HepG2 (cell line): ENCODE results near the gene CAPZA1. TPM values are rescaled to one million over a fixed set of nuclear protein-coding genes. Genes with fewer than 3 reads are reported as not detected.

Source experiments
- ATAC-seq: fragments of 200-7000 bp; cut with Tn5 transposase; 3 replicates; pipeline ENCODE4 v1.9.1; 2020; ENCODE audit warnings: mild to moderate bottlenecking, moderate library complexity
- BruUV-seq: library from RNA; stranded (reverse); fragments of 400-500 nt; replicated peaks from 2 replicates; lab custom pipeline; 2021; lab: Mats Ljungman, UMichigan
- CTCF ChIA-PET: fragments of 300-600 bp; formaldehyde crosslinking; extraction: SDS; loops from one replicate; lab custom pipeline; 2021; ENCODE audit warnings: low total read pairs, inconsistent platforms, low intra/inter-chr PET ratio; lab: Yijun Ruan, JAX
- POLR2A ChIA-PET: fragments of 350-600 bp; sonication (Branson Sonifier 250); formaldehyde crosslinking; loops from one replicate; lab custom pipeline; 2020; ENCODE audit warnings: antibody characterized with exemption, inconsistent platforms; lab: Yijun Ruan, JAX
- DNase-seq: peaks from one replicate; pipeline ENCODE4 v3.0.0-alpha.2; 2015; ENCODE audit warnings: low spot score
- FAIRE-seq: peaks from 3 replicates; lab custom pipeline; 2011; peaks lifted over from hg19 to GRCh38; lab: Jason Lieb, UNC
- H2AFZ ChIP-seq: one replicate; pipeline ENCODE4 v1.6.1; 2011; ENCODE audit warnings: low read length, inconsistent platforms
- H3K27ac ChIP-seq: fragments of 300-600 bp; 3 replicates; pipeline ENCODE4 v1.8.0; 2011; ENCODE audit warnings: mixed run types, mild to moderate bottlenecking, mixed read lengths, low read length, inconsistent platforms; ENCODE audit not compliant: insufficient read depth; ENCODE audit errors: extremely low read length
- H3K27me3 ChIP-seq, 2 experiments: fragments of 200-600 bp in 1 of 2; 2 replicates in 1 of 2; 3 replicates in 1 of 2; pipeline versions ENCODE4 v1.6.0 to v1.8.0; 2011; ENCODE audit warnings: low read length in 2 of 2, mild to moderate bottlenecking in 2 of 2, moderate library complexity in 2 of 2, inconsistent platforms in 1 of 2; ENCODE audit not compliant: insufficient read depth in 2 of 2, control insufficient read depth in 1 of 2
- H3K36me3 ChIP-seq, 2 experiments: fragments of 200-600 bp in 1 of 2; replicated peaks in 1 of 2; 2 replicates in 1 of 2; 3 replicates in 1 of 2; pipeline versions ENCODE4 v1.5.1 to v1.8.0; 2011; ENCODE audit warnings: low read length in 2 of 2, inconsistent platforms in 1 of 2; ENCODE audit not compliant: insufficient read depth in 2 of 2, control insufficient read depth in 1 of 2
- H3K4me1 ChIP-seq: 2 replicates; pipeline ENCODE4 v1.5.1; 2012; ENCODE audit warnings: low read length, inconsistent platforms; ENCODE audit not compliant: insufficient read depth
- H3K4me2 ChIP-seq: 2 replicates; pipeline ENCODE4 v1.6.0; 2011; ENCODE audit warnings: low read depth, low read length, inconsistent platforms
- H3K4me3 ChIP-seq, 3 experiments: fragments of 200-600 bp in 1 of 3; sonication (generic), shearing (Covaris generic) in 1 of 3; replicated peaks in 1 of 3; 2 replicates each; pipeline ENCODE4 v1.5.1; 2011 to 2016; ENCODE audit warnings: low read length in 3 of 3, inconsistent platforms in 2 of 3, low read depth in 2 of 3, mild to moderate bottlenecking in 2 of 3, control low read depth in 1 of 3, mixed read lengths in 1 of 3; ENCODE audit not compliant: insufficient read depth in 1 of 3
- H3K79me2 ChIP-seq: one replicate; pipeline ENCODE4 v1.6.1; 2011; ENCODE audit warnings: low read length, inconsistent platforms; ENCODE audit not compliant: insufficient read depth
- H3K9ac ChIP-seq: 2 replicates; pipeline ENCODE4 v1.6.0; 2011; ENCODE audit warnings: mild to moderate bottlenecking, low read depth, low read length, inconsistent platforms; ENCODE audit not compliant: insufficient read depth
- H3K9me3 ChIP-seq: 2 replicates; pipeline ENCODE4 v1.5.1; 2012; ENCODE audit warnings: mild to moderate bottlenecking, low read length
- H4K20me1 ChIP-seq: 2 replicates; pipeline ENCODE4 v1.6.0; 2011; ENCODE audit warnings: inconsistent platforms, mild to moderate bottlenecking, low read length, moderate library complexity; ENCODE audit not compliant: insufficient read depth
- CHD2 ChIP-seq: IDR thresholded peaks from 2 replicates; pipeline ENCODE4 v1.6.1; 2011; ENCODE audit warnings: low read depth, low read length, improper control_type of control experiment
- NCOA5 ChIP-seq: sonication (generic); formaldehyde crosslinking; IDR thresholded peaks from 2 replicates; pipeline ENCODE4 v1.4.0; 2020; ENCODE audit warnings: missing genetic modification reagents
- NRL ChIP-seq: sonication (generic); formaldehyde crosslinking; IDR thresholded peaks from 2 replicates; pipeline ENCODE4 v1.5.0; 2020; ENCODE audit warnings: missing genetic modification reagents, mild to moderate bottlenecking, moderate library complexity, borderline replicate concordance
- REPIN1 ChIP-seq: sonication (generic); formaldehyde crosslinking; IDR thresholded peaks from 2 replicates; pipeline ENCODE4 v1.8.0; 2022; ENCODE audit warnings: missing genetic modification reagents, low read depth, mild to moderate bottlenecking, borderline replicate concordance
- THRA ChIP-seq: sonication (generic); formaldehyde crosslinking; IDR thresholded peaks from 2 replicates; pipeline ENCODE4 v1.4.0; 2020; ENCODE audit warnings: missing genetic modification reagents, borderline replicate concordance
- ZNF34 ChIP-seq: sonication (generic); formaldehyde crosslinking; IDR thresholded peaks from 2 replicates; pipeline ENCODE4 v1.4.0; 2020; ENCODE audit warnings: mild to moderate bottlenecking, missing genetic modification reagents, borderline replicate concordance
- ZNF468 ChIP-seq: sonication (generic); formaldehyde crosslinking; IDR thresholded peaks from 2 replicates; pipeline ENCODE4 v1.8.0; 2022; ENCODE audit warnings: mild to moderate bottlenecking, moderate library complexity, missing genetic modification reagents
- WGBS: methylation state at CpG from one replicate; pipeline ENCODE4 v1.1.6; 2017; ENCODE audit warnings: low lambda C conversion rate; 5-methylcytosine and 5-hydroxymethylcytosine counted together
- in situ Hi-C: cut with HindIII; loops from 2 replicates; pipeline ENCODE4 v1.10.0; 2017; ENCODE audit warnings: low pct_unique_long_range_greater_than_20kb; ENCODE audit not compliant: extremely low pct_ligation_motif_present
- intact Hi-C: fragments of 100-400 bp; cut with micrococcal nuclease; formaldehyde crosslinking; loops from one replicate; pipeline ENCODE4 v1.10.0; 2022; ENCODE audit not compliant: unreplicated experiment
- polyA plus RNA-seq, 8 experiments: library from polyadenylated mRNA; depleted of rRNA in 3 of 8; stranded (reverse) in 7 of 8; unstranded in 1 of 8; fragments of >200 nt; fragmentation: Illumina TruSeq in 4 of 8; extraction: Trizol in 4 of 8; gene quantifications; 2 replicates each; pipeline versions ENCODE4 v1.2.1 to v1.2.3, GENCODE V29; 2011 to 2016; ENCODE audit warnings: low read depth in 4 of 8, missing spikeins in 1 of 8, mixed read lengths in 1 of 8; ENCODE audit not compliant: insufficient read depth in 1 of 8
- total RNA-seq, 5 experiments: library from RNA; depleted of rRNA; stranded (reverse); fragments of >200 nt; fragmentation: Illumina TruSeq; extraction: Trizol; gene quantifications; 2 replicates each; pipeline ENCODE4 v1.2.3, GENCODE V29; 2016; ENCODE audit warnings: low read depth in 1 of 5

CAPZA1 gene
- total and polyA plus RNA-seq, 2 of the 13 experiments (the other 11 are each of a cell fraction or from before 2014, with no cell fraction given): 67.0 to 117 TPM

GRCh38 chr1:112711670-112712069 is 92.0 kb downstream of the CAPZA1 start:
- POLR2A ChIA-PET: interaction anchor here (1.4 kb wide), 1 partner anchor 16 kb away, joined by 3 read pairs; no protein-coding TSS in a partner anchor
- no peak for FAIRE-seq
- in situ Hi-C loops: loop anchor here (25.0 kb wide), 1 partner anchor 326 kb away; no protein-coding TSS in a partner anchor

GRCh38 chr1:112712191-112712590 is 92.6 kb downstream of the CAPZA1 start:
- H3K79me2 ChIP-seq: no peaks in the 10 kb centered on the region
- peaks cover 40% of the 10 kb centered on the region for H3K4me1 ChIP-seq
- CTCF ChIA-PET: no interaction called here
- no peak overlapping the region for H3K4me2 ChIP-seq
- in situ Hi-C loops: loop anchor here (25.0 kb wide), 1 partner anchor 325 kb away; no protein-coding TSS in a partner anchor
- H3K27me3 ChIP-seq: peaks cover 11 to 69% of the 10 kb centered on the region in 2 experiments
- BruUV-seq: no TSS peak
- no peak for FAIRE-seq
- H3K27ac ChIP-seq: no peak overlapping the region
- H4K20me1 ChIP-seq: peaks cover 5% of the 10 kb centered on the region; the same call in 1 of the 2 replicates
- no peaks in the 10 kb centered on the region for H3K36me3 ChIP-seq
- no peak for ATAC-seq
- no peak overlapping the region for H3K9ac ChIP-seq
- no peaks in the 10 kb centered on the region for H3K9me3 ChIP-seq
- DNase-seq: no peak
- H2AFZ ChIP-seq: no peak overlapping the region
- POLR2A ChIA-PET: interaction anchor here (0.7 to 1.4 kb wide), 2 partner anchors 17 to 318 kb away, joined by 3 read pairs; no protein-coding TSS in a partner anchor
- no peak overlapping the region for H3K4me3 ChIP-seq
- 36% methylated on average over 7 of the region's 7 CpGs for WGBS
- intact Hi-C loops: no loop called here
- no peak for TF ChIP-seq REPIN1 (CRISPR knock-in tag)
- TF ChIP-seq ZNF34 (CRISPR knock-in tag): no peak

More at GRCh38 chr1:112711670-112712069, 92.0 kb downstream of the CAPZA1 start:
- no TSS peak for BruUV-seq
- H3K9ac ChIP-seq: no peak overlapping the region
- no peak overlapping the region for H2AFZ ChIP-seq
- no peak overlapping the region for H3K4me3 ChIP-seq
- H3K27ac ChIP-seq: no peak overlapping the region
- DNase-seq (no peak), ATAC-seq (no peak)
- H3K36me3 ChIP-seq: no peaks in the 10 kb centered on the region
- CTCF ChIA-PET: no interaction called here
- peaks cover under 1% of the 10 kb centered on the region for H3K79me2 ChIP-seq
- intact Hi-C loops: no loop called here
- H4K20me1 ChIP-seq: peaks cover 5% of the 10 kb centered on the region; the same call in 1 of the 2 replicates
- H3K27me3 ChIP-seq: peaks cover 11 to 69% of the 10 kb centered on the region in 2 experiments
- no peaks in the 10 kb centered on the region for H3K9me3 ChIP-seq
- H3K4me1 ChIP-seq: peaks cover 40% of the 10 kb centered on the region
- 66% methylated on average over 9 of the region's 11 CpGs for WGBS
- TF ChIP-seq THRA (CRISPR knock-in tag) (no peak), CHD2 (no peak), NCOA5 (CRISPR knock-in tag) (no peak), NRL (CRISPR knock-in tag) (no peak), ZNF468 (CRISPR knock-in tag) (no peak)
- no peak overlapping the region for H3K4me2 ChIP-seq
